ENCODE measurements around the gene TCERG1L. TPM values are rescaled to one million over a fixed set of nuclear protein-coding genes. Genes with fewer than 3 reads are reported as not detected.

Gene TCERG1L
- total RNA-seq, 4 donors from 2014 or later = not detected

DNA sequence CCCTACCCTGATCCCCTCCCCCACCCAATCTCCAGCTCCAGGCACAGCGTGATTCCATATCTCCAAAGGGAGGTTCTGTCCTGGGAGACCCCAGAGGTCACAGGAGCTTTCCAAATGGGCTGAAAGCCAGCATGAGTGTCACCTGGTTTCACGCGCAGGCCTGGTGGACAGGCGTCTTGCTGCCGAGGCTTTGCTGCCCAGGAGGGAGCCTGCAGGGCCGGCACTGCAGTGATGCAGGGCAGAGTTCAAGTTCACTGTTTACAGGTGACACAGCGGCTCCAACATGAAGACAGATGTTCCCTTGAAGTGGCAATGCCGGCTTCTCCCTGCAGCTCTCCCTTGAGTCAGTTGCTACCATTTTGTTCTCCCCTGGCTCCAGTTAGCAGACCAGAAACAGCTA lies 104.3 kb downstream of the TCERG1L start:
- TF ChIP-seq, protein P1, sequence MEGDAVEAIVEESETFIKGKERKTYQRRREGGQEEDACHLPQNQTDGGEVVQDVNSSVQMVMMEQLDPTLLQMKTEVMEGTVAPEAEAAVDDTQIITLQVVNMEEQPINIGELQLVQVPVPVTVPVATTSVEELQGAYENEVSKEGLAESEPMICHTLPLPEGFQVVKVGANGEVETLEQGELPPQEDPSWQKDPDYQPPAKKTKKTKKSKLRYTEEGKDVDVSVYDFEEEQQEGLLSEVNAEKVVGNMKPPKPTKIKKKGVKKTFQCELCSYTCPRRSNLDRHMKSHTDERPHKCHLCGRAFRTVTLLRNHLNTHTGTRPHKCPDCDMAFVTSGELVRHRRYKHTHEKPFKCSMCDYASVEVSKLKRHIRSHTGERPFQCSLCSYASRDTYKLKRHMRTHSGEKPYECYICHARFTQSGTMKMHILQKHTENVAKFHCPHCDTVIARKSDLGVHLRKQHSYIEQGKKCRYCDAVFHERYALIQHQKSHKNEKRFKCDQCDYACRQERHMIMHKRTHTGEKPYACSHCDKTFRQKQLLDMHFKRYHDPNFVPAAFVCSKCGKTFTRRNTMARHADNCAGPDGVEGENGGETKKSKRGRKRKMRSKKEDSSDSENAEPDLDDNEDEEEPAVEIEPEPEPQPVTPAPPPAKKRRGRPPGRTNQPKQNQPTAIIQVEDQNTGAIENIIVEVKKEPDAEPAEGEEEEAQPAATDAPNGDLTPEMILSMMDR (IDR thresholded peaks at IDR 0.05) = no peak
- TF ChIP-seq POLR2A (IDR thresholded peaks at IDR 0.05) = no peak
- H3K4me1 ChIP-seq = no peaks in the 10 kb centered on the region
- no peaks in the 10 kb centered on the region for H3K36me3 ChIP-seq
- no peak overlapping the region for H3K27ac ChIP-seq
- peak in 1 of 3 donors; percentile 26 for DNase-seq
- no peaks in the 10 kb centered on the region for H3K9me3 ChIP-seq
- no peak overlapping the region for H3K4me3 ChIP-seq
- no peaks in the 10 kb centered on the region for H3K27me3 ChIP-seq

DNA sequence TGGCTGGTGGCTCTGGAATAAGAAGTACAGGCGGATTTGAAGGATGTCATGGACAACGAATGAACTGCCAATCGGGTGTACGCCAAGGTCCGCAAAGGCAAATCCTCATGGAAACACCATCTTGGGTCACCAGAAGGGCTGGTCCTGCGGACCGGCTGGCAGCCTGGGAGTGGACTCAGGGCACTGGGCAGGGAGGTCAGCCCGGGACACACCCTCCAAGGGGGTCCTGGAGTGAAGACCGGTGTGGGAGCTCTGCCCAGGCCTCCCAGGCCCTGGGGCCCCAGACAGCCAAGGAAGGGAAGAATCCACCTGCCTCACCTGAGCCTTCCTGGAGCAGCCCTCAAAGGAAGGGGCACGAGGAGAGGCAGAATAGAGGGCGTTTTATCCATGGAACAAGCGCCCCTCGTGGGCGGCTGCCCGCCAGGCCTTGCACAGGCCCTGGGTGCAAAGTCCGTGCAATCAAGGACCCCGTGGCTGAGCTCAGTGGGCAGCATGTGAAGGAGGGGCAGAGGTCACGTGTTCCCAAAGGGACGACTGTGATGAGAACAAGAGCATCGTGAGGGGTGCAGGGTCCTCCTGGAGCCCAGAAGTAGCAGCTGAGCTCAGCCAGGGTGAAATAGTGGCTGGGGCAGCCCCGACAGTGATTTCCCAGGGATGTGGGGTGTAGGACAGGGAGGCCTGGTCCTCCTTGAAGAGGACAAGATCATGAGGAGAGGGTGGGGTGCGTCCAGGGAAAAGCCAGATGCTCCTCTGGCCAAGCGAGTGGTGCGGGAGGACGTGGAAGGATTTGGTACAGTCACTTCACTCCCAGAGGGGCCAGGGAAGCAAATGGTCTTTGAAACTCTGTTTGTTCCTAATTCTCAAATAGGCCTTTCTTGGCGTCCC lies 105.2 kb downstream of the TCERG1L start:
- Histone ChIP-seq H3K27me3 (no peaks in the 10 kb centered on the region), H3K36me3 (no peaks in the 10 kb centered on the region), H3K27ac (no peak overlapping the region), H3K9me3 (no peaks in the 10 kb centered on the region), H3K4me1 (no peaks in the 10 kb centered on the region), H3K4me3 (no peak overlapping the region)
- no peak for TF ChIP-seq POLR2A (IDR thresholded peaks at IDR 0.05)
- TF ChIP-seq, protein P1 (IDR thresholded peaks at IDR 0.05) = no peak
- peak in 1 of 3 donors; percentile 30 for DNase-seq

DNA sequence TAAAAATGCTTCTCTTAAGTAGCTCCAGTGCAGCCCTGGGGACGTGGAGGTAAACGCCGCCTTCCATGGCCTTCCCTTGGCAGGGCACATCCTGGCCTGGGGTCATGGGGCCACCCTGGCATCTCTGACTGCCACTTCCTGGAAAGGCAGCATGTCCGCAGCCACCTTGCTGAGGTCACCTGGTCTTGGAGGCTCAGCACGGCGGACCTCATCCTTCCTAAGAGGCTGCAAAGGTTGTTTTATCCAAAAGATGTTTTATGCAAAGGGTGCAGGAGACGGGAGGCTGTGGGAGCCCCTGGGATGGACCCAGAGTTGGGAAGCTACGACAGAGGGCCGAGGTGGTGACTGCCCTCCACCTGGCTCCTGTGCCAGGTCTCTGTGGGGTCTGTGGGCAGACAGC lies 106.0 kb downstream of the TCERG1L start:
- TF ChIP-seq, protein P1 (IDR thresholded peaks at IDR 0.05) = no peak
- H3K4me1 ChIP-seq = no peaks in the 10 kb centered on the region
- H3K9me3 ChIP-seq = no peaks in the 10 kb centered on the region
- no peak overlapping the region for H3K27ac ChIP-seq
- peak in 1 of 3 donors; percentile 24 for DNase-seq
- H3K36me3 ChIP-seq = no peaks in the 10 kb centered on the region
- H3K27me3 ChIP-seq = no peaks in the 10 kb centered on the region
- no peak overlapping the region for H3K4me3 ChIP-seq

DNA sequence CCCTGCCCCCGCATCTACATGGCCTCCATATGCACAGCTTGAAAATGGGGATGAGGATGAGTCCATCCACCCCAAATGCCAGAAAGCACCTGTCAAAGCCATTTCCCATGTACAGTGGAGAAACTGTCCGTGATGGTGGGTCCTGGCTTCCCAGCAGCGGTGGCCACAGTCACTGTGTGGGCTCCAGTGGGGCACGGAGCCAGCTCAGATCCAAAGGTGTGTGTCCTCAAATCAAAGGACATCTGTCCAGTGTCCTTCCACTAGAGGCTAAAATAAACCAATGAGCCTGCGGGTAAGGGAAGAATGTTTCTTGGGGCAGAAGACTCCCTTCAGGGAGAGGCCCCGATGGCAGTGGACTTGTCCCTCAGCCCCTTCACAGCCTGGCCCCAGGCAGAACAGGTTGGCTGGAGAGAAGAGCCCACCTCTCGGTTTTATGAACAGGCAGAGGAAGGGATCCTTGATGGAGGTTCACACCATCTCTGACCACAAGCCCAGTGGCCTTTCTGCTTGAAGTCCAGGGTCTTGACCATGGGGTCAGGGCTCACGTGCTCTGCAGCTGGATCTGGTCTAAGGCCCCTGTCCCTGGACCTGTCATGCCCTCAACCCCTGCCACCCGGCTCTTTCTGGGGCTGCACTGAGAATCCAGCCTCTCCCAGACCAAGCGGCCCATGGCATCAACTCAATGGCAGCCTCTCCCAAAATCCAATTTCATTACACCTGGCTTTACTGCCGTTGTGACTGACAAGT lies 106.9 kb downstream of the TCERG1L start:
- TF ChIP-seq, protein P1 (IDR thresholded peaks at IDR 0.05) = no peak
- TF ChIP-seq POLR2A (IDR thresholded peaks at IDR 0.05) = no peak
- Histone ChIP-seq H3K4me3 (no peak overlapping the region), H3K27ac (no peak overlapping the region), H3K36me3 (no peaks in the 10 kb centered on the region), H3K4me1 (no peaks in the 10 kb centered on the region), H3K9me3 (no peaks in the 10 kb centered on the region), H3K27me3 (no peaks in the 10 kb centered on the region)
- DNase-seq = peak in 1 of 3 donors; percentile 28

DNA sequence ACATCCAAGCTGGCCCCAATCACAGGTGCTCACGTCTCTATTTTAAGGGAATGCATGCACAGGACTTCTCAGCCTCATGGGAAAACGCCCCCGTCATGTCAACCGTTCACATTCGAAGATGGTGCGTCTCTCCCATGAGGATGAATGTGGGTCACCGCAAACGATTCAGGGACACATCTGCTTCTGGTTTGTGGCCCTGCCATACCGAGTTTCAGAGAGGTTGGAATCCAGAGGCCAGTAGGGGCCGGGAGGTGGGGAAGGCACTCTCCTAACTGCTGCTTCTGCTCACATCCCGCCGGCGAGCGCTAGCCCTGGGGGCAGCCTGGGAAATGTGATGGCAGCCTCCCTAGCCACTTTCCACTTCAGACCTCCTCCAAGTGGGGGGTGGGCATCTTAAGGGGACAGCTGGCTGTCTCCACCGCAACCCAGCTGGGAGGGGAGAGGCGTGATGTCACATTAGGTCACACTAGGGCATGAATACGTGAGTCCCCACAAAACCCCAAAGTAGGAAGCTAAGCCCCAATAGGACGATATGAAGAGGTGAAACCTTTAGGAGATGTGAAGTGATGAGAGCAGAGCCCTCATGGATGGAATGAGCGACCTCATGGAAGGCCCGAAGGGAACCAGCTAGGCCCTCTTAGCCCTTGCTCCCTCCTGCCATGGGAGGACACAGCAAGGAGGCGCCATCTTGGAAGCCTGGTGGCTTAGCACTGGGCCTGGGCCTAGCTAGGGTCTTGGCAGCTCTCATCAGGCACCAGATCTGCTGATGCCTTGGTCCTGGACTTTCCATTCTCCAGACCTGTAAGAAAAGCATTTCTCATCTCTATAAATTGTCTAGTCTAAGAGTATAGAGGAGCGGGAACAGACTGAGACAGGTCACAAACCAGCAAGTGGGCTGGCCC lies 107.8 kb downstream of the TCERG1L start:
- Histone ChIP-seq H3K27ac (no peak overlapping the region), H3K36me3 (no peaks in the 10 kb centered on the region), H3K4me3 (no peak overlapping the region), H3K9me3 (no peaks in the 10 kb centered on the region), H3K4me1 (no peaks in the 10 kb centered on the region), H3K27me3 (no peaks in the 10 kb centered on the region)
- peak in 1 of 3 donors; percentile 13 for DNase-seq
- TF ChIP-seq POLR2A (IDR thresholded peaks at IDR 0.05) = no peak
- TF ChIP-seq, protein P1 (IDR thresholded peaks at IDR 0.05) = no peak

All from Peyer's patch (tissue), 4 donors.